ENCODE results near the gene WDR38.

WDR38 gene

DNA sequence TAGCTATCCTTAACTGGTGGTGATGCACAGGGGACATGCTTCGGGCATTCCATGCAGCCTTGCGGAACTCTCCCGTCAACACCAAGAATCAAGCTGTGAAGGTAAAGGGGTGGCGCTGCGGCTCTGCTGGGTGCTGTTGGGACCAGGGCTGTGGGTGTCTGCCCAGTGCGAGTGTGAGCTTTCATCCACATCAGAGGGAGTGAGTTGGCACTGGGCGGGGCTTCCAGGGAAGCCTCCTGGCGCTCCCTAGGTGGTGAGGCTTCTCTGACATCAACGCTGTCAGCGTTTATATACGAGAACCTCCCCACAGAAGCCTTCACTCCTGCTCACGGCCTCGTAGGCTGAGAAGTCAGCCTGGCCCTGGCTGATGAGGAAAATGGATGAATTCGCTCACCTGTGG is 20.4 kb downstream of the WDR38 start:
- Histone ChIP-seq H3K27ac (no peak overlapping the region), H3K4me3 (ENCODE audit: low read depth, low read length) (no peak overlapping the region), H3K36me3 (replicated peaks) (peaks cover 57% of the 10 kb centered on the region), H3K27me3 (replicated peaks) (no peaks in the 10 kb centered on the region)
- in situ Hi-C loops (cut with HindIII; ENCODE audit: low pct_ligation_motif_present, low sequenced_read_pairs) = no loop called here
- TF ChIP-seq, protein P1, sequence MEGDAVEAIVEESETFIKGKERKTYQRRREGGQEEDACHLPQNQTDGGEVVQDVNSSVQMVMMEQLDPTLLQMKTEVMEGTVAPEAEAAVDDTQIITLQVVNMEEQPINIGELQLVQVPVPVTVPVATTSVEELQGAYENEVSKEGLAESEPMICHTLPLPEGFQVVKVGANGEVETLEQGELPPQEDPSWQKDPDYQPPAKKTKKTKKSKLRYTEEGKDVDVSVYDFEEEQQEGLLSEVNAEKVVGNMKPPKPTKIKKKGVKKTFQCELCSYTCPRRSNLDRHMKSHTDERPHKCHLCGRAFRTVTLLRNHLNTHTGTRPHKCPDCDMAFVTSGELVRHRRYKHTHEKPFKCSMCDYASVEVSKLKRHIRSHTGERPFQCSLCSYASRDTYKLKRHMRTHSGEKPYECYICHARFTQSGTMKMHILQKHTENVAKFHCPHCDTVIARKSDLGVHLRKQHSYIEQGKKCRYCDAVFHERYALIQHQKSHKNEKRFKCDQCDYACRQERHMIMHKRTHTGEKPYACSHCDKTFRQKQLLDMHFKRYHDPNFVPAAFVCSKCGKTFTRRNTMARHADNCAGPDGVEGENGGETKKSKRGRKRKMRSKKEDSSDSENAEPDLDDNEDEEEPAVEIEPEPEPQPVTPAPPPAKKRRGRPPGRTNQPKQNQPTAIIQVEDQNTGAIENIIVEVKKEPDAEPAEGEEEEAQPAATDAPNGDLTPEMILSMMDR (IDR thresholded peaks at IDR 0.05; ENCODE audit: low read depth, low read length, missing control alignments) = no peak
- no peak for DNase-seq

DNA sequence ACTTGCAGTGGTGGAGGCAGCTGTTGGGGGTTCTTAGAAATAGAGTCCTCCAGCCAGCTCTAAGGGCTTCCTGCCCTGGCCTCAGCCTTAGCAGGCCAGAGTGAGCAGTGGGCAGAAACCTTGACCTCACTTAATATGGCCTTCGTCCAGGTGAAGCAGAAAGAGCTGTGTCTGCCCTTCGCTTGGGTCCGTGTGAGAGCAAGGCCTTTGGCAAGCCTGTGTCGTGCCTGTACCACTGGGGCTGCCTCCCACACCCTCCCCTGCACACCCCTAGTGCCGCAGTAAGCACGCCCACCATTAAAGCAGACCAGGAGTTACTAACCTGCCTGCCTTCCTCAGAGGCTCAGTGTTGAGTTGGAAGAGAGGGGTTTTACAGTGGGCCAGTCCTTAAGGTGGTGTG is 22.2 kb downstream of the WDR38 start:
- Histone ChIP-seq H3K27me3 (replicated peaks) (no peaks in the 10 kb centered on the region), H3K27ac (no peak overlapping the region), H3K4me3 (ENCODE audit: low read depth, low read length) (no peak overlapping the region), H3K36me3 (replicated peaks) (peaks cover 57% of the 10 kb centered on the region)
- DNase-seq = no peak
- TF ChIP-seq, protein P1 (IDR thresholded peaks at IDR 0.05; ENCODE audit: low read depth, low read length, missing control alignments) = no peak
- in situ Hi-C loops (cut with HindIII; ENCODE audit: low pct_ligation_motif_present, low sequenced_read_pairs) = no loop called here

DNA sequence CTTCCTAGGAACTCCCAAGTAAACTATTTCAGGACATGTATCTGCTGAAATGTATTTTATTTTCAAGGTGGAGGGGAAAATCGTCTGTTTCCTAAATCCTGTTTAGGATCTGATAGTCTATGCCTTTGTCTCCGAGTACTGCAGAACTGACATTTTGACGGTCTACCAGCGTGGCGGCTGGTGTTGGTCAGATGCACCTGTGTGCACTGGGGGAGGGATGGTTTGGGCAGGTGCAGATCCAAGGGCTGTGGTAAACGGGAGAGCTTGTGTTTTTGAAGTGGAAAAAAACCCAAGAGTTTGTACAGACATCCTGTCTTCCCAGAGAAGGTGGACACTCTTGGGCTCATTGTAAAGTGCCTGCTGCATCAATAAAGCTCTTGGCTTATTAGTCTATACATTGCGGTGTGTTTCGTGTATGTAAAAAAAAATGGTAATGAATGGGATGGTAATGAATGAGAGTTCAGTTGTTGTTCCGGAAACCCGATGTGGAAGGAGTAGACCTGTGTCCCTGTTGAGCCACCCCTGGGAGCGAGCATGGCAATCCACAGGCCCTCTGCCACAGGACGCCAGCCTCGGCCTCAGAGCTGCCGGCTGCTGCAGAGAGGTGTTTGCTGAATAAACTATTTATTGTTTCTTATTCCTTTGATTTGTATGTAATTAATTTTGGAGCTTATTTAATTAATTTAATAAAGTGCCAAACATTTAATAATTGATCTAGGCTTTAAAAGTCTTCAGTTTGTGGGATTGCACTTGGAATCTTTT is 23.9 kb downstream of the WDR38 start:
- TF ChIP-seq, protein P1 (IDR thresholded peaks at IDR 0.05; ENCODE audit: low read depth, low read length, missing control alignments) = no peak
- peaks cover 50% of the 10 kb centered on the region for H3K36me3 ChIP-seq (replicated peaks)

DNA sequence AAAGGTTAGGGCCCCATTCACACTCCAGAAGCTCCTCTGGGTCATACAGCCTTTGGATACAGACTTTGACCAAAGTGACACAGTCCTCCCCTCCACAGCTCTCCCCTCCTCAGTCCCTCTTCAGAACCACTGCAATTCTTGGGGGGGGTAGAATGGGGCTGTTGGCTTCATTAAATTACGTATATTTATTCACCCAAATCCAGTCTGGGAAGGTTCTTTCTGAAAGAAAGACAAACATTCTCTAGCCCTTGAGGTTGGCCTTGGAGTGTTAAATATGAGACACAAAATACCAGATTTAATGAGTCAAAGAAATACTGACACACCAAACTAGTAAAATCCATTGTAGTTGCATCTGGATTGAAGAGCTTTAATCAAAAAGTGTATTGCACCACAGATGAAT is 24.8 kb downstream of the WDR38 start:
- Histone ChIP-seq H3K27me3 (replicated peaks) (no peaks in the 10 kb centered on the region), H3K36me3 (replicated peaks) (peaks cover 48% of the 10 kb centered on the region), H3K27ac (no peak overlapping the region), H3K4me3 (ENCODE audit: low read depth, low read length) (no peak overlapping the region)
- in situ Hi-C loops (cut with HindIII; ENCODE audit: low pct_ligation_motif_present, low sequenced_read_pairs) = no loop called here
- DNase-seq = no peak
- TF ChIP-seq, protein P1 (IDR thresholded peaks at IDR 0.05; ENCODE audit: low read depth, low read length, missing control alignments) = no peak

More for the DNA sequence above, 23.9 kb downstream of the WDR38 start:
- DNase-seq = no peak
- Histone ChIP-seq H3K27me3 (replicated peaks) (no peaks in the 10 kb centered on the region), H3K4me3 (ENCODE audit: low read depth, low read length) (no peak overlapping the region), H3K27ac (no peak overlapping the region)
- in situ Hi-C loops (cut with HindIII; ENCODE audit: low pct_ligation_motif_present, low sequenced_read_pairs) = no loop called here

DNA sequence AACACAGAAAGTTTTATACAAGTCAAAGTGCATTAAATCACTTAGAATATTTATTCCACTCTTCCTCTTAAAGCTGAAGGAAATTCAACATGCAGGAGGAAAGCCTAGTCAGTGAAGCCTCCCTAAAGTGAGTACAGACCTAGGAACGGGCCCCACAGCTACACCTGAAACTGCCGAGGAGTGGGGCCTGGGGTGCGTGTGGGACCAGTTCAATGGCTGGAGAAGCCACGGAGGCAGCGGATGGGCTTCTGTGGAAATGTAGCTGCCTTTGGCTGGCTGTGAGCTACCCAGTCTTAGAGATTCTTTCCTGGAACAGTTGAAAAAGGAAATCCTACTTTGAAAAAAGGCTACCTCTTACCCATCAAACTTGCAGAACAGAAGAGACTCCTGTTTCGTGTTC is 25.3 kb downstream of the WDR38 start:
- no peak for DNase-seq
- H3K36me3 ChIP-seq (replicated peaks) = peaks cover 45% of the 10 kb centered on the region
- no peak overlapping the region for H3K4me3 ChIP-seq (ENCODE audit: low read depth, low read length)
- H3K27ac ChIP-seq = no peak overlapping the region
- H3K27me3 ChIP-seq (replicated peaks) = no peaks in the 10 kb centered on the region
- in situ Hi-C loops (cut with HindIII; ENCODE audit: low pct_ligation_motif_present, low sequenced_read_pairs) = no loop called here
- TF ChIP-seq, protein P1 (IDR thresholded peaks at IDR 0.05; ENCODE audit: low read depth, low read length, missing control alignments) = no peak

DNA sequence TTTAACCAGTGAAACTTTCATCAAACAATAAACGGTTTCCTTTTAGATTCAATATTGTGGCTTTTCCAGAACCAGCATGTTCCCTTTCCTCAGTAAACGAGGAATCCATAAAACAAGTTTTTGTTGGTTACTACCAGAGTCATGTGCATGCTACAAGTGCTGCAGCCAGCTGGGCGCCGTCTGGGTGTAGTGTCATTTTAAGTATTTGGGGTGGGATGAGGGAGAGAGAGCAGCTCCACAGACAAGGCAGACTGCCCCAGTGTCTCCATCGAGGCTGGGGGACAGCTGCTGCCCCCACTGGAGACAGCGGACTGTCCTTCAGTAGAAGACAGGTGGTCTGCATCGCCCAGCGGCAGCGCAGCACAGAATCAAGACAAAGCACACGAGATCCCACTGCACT is 26.0 kb downstream of the WDR38 start:
- no peak for DNase-seq
- Histone ChIP-seq H3K36me3 (replicated peaks) (peaks cover 38% of the 10 kb centered on the region), H3K27me3 (replicated peaks) (no peaks in the 10 kb centered on the region), H3K4me3 (ENCODE audit: low read depth, low read length) (no peak overlapping the region), H3K27ac (no peak overlapping the region)
- in situ Hi-C loops (cut with HindIII; ENCODE audit: low pct_ligation_motif_present, low sequenced_read_pairs) = no loop called here
- TF ChIP-seq, protein P1 (IDR thresholded peaks at IDR 0.05; ENCODE audit: low read depth, low read length, missing control alignments) = no peak

Data from brain microvascular endothelial cell (primary cell).